Stimulated activated naive CD8-positive, alpha-beta T cell treated with anti-CD3 and anti-CD28 coated beads, Interleukin-15, Interleukin-2, amounts not matched to agents 100 ng/mL and 50 ng/mL, for 24 hours (primary cell): Measurements from ENCODE around the gene DAPK1.
A peak's percentile ranks its signal among the peaks of the same experiment; 100 is the strongest.
"Not testable (repeated sequence)": the region's sequence is repeated elsewhere in the genome, so short reads cannot be mapped to it uniquely, and the experiment has no call there.

ENCODE experiments used
- H3K27ac Mint-ChIP-seq: one replicate; pipeline ENCODE4 v1.8.0; 2021; ENCODE audit warnings: mild to moderate bottlenecking, mixed read lengths
- H3K27me3 Mint-ChIP-seq: one replicate; pipeline ENCODE4 v1.8.0; 2021; ENCODE audit warnings: mixed read lengths
- H3K36me3 Mint-ChIP-seq: one replicate; pipeline ENCODE4 v1.8.0; 2021; ENCODE audit warnings: low read depth, mixed read lengths
- H3K4me1 Mint-ChIP-seq: one replicate; pipeline ENCODE4 v1.8.0; 2021; ENCODE audit warnings: low read depth, mixed read lengths
- H3K4me3 Mint-ChIP-seq: one replicate; pipeline ENCODE4 v1.8.0; 2021; ENCODE audit warnings: mild to moderate bottlenecking, mixed read lengths
- H3K9me3 Mint-ChIP-seq: one replicate; pipeline ENCODE4 v1.8.0; 2021; ENCODE audit warnings: mixed read lengths

Gene DAPK1

GRCh38 chr9:87490225-87490624, 7.4 kb upstream of the DAPK1 start:
- no peak overlapping the region for H3K27ac Mint-ChIP-seq
- peaks cover 14% of the 10 kb centered on the region for H3K27me3 Mint-ChIP-seq
- H3K9me3 Mint-ChIP-seq = no peaks in the 10 kb centered on the region
- no peaks in the 10 kb centered on the region for H3K4me1 Mint-ChIP-seq
- H3K4me3 Mint-ChIP-seq = no peak overlapping the region
- H3K36me3 Mint-ChIP-seq = no peaks in the 10 kb centered on the region

- peaks cover 18% of the 10 kb centered on the region for H3K27me3 Mint-ChIP-seq
- no peaks in the 10 kb centered on the region for H3K9me3 Mint-ChIP-seq
- no peaks in the 10 kb centered on the region for H3K4me1 Mint-ChIP-seq
- H3K36me3 Mint-ChIP-seq = no peaks in the 10 kb centered on the region
- H3K4me3 Mint-ChIP-seq = no peak overlapping the region
- no peak overlapping the region for H3K27ac Mint-ChIP-seq
Observed at GRCh38 chr9:87490907-87491306, 6.8 kb upstream of the DAPK1 start.

GRCh38 chr9:87491523-87491922, 6.1 kb upstream of the DAPK1 start:
- Mint-ChIP-seq H3K36me3 (no peaks in the 10 kb centered on the region), H3K4me1 (no peaks in the 10 kb centered on the region), H3K27me3 (peaks cover 25% of the 10 kb centered on the region), H3K27ac (no peak overlapping the region), H3K4me3 (no peak overlapping the region), H3K9me3 (no peaks in the 10 kb centered on the region)

- H3K4me3 Mint-ChIP-seq = no peak overlapping the region
- H3K27ac Mint-ChIP-seq = no peak overlapping the region
Observed at GRCh38 chr9:87492642-87493041, 5.0 kb upstream of the DAPK1 start.

GRCh38 chr9:87494970-87495471, 2.6 kb upstream of the DAPK1 start:
- peaks cover 45% of the 10 kb centered on the region for H3K27me3 Mint-ChIP-seq
- H3K27ac Mint-ChIP-seq = no peak overlapping the region
- no peaks in the 10 kb centered on the region for H3K36me3 Mint-ChIP-seq
- H3K4me3 Mint-ChIP-seq = no peak overlapping the region
- H3K4me1 Mint-ChIP-seq = peaks cover 19% of the 10 kb centered on the region
- H3K9me3 Mint-ChIP-seq = no peaks in the 10 kb centered on the region

More at GRCh38 chr9:87492642-87493041, 5.0 kb upstream of the DAPK1 start:
- Mint-ChIP-seq H3K9me3 (no peaks in the 10 kb centered on the region), H3K36me3 (no peaks in the 10 kb centered on the region), H3K27me3 (peaks cover 32% of the 10 kb centered on the region), H3K4me1 (peaks cover 6% of the 10 kb centered on the region)

GRCh38 chr9:87497080-87497603, 525 bp upstream of the DAPK1 start:
- Mint-ChIP-seq H3K4me1 (peaks cover 29% of the 10 kb centered on the region), H3K9me3 (no peaks in the 10 kb centered on the region), H3K36me3 (no peaks in the 10 kb centered on the region), H3K4me3 (peak overlapping the region; percentile 51), H3K27ac (no peak overlapping the region), H3K27me3 (peaks cover 56% of the 10 kb centered on the region)

GRCh38 chr9:87498046-87498810, 561 bp downstream of the DAPK1 start:
- H3K27ac Mint-ChIP-seq = no peak overlapping the region
- H3K9me3 Mint-ChIP-seq = no peaks in the 10 kb centered on the region
- H3K36me3 Mint-ChIP-seq = no peaks in the 10 kb centered on the region
- peaks cover 34% of the 10 kb centered on the region for H3K4me1 Mint-ChIP-seq
- H3K4me3 Mint-ChIP-seq = peak overlapping the region; percentile 78
- peaks cover 53% of the 10 kb centered on the region for H3K27me3 Mint-ChIP-seq

- H3K4me1 Mint-ChIP-seq = peaks cover 37% of the 10 kb centered on the region
- H3K36me3 Mint-ChIP-seq = no peaks in the 10 kb centered on the region
- peaks cover 54% of the 10 kb centered on the region for H3K27me3 Mint-ChIP-seq
- peak overlapping the region; percentile 41 for H3K27ac Mint-ChIP-seq
- peak overlapping the region; percentile 78 for H3K4me3 Mint-ChIP-seq
- no peaks in the 10 kb centered on the region for H3K9me3 Mint-ChIP-seq
Observed at GRCh38 chr9:87498811-87499360, 1.2 kb downstream of the DAPK1 start.

- no peak overlapping the region for H3K27ac Mint-ChIP-seq
- peak overlapping the region; percentile 78 for H3K4me3 Mint-ChIP-seq
- no peaks in the 10 kb centered on the region for H3K9me3 Mint-ChIP-seq
- no peaks in the 10 kb centered on the region for H3K36me3 Mint-ChIP-seq
- H3K27me3 Mint-ChIP-seq = peaks cover 52% of the 10 kb centered on the region
- peaks cover 40% of the 10 kb centered on the region for H3K4me1 Mint-ChIP-seq
Observed at GRCh38 chr9:87499424-87500017, 1.9 kb downstream of the DAPK1 start.

- no peaks in the 10 kb centered on the region for H3K36me3 Mint-ChIP-seq
Observed at GRCh38 chr9:87500491-87501270, 3.0 kb downstream of the DAPK1 start.

GRCh38 chr9:87501271-87501656, 3.6 kb downstream of the DAPK1 start:
- Mint-ChIP-seq H3K4me1 (peaks cover 40% of the 10 kb centered on the region), H3K27me3 (peaks cover 47% of the 10 kb centered on the region)
- not testable (repeated sequence) for H3K9me3 Mint-ChIP-seq, H3K4me3 Mint-ChIP-seq, H3K27ac Mint-ChIP-seq, H3K36me3 Mint-ChIP-seq

More at GRCh38 chr9:87500491-87501270, 3.0 kb downstream of the DAPK1 start:
- Mint-ChIP-seq H3K9me3 (no peaks in the 10 kb centered on the region), H3K4me3 (no peak overlapping the region), H3K4me1 (peaks cover 40% of the 10 kb centered on the region), H3K27me3 (peaks cover 53% of the 10 kb centered on the region), H3K27ac (peak overlapping the region; percentile 10)

GRCh38 chr9:87501806-87502205, 4.1 kb downstream of the DAPK1 start:
- no peaks in the 10 kb centered on the region for H3K36me3 Mint-ChIP-seq
- no peak overlapping the region for H3K4me3 Mint-ChIP-seq
- H3K9me3 Mint-ChIP-seq = no peaks in the 10 kb centered on the region
- H3K27me3 Mint-ChIP-seq = peaks cover 43% of the 10 kb centered on the region
- peaks cover 40% of the 10 kb centered on the region for H3K4me1 Mint-ChIP-seq
- no peak overlapping the region for H3K27ac Mint-ChIP-seq

- H3K36me3 Mint-ChIP-seq = no peaks in the 10 kb centered on the region
- H3K27ac Mint-ChIP-seq = no peak overlapping the region
- H3K4me3 Mint-ChIP-seq = no peak overlapping the region
- peaks cover 34% of the 10 kb centered on the region for H3K4me1 Mint-ChIP-seq
- peaks cover 37% of the 10 kb centered on the region for H3K27me3 Mint-ChIP-seq
- H3K9me3 Mint-ChIP-seq = no peaks in the 10 kb centered on the region
Observed at GRCh38 chr9:87502391-87503221, 4.9 kb downstream of the DAPK1 start.

- H3K4me3 Mint-ChIP-seq = no peak overlapping the region
- no peak overlapping the region for H3K27ac Mint-ChIP-seq
- H3K9me3 Mint-ChIP-seq = no peaks in the 10 kb centered on the region
- no peaks in the 10 kb centered on the region for H3K36me3 Mint-ChIP-seq
- peaks cover 34% of the 10 kb centered on the region for H3K4me1 Mint-ChIP-seq
- H3K27me3 Mint-ChIP-seq = peaks cover 37% of the 10 kb centered on the region
Observed at GRCh38 chr9:87503430-87503829, 5.8 kb downstream of the DAPK1 start.
